Suppressor macrophage (primary cell): Measurements from ENCODE around the gene PEAK3.

Experiments
- DNase-seq, 4 experiments: peaks; one replicate each; pipeline ENCODE4 v3.0.0-alpha.2; 2020 to 2022

PEAK3 gene

GRCh38 chr19:2236314-2237050 lies 45.5 kb downstream of the PEAK3 start, which contains the start of the genes PLEKHJ1 and SF3A2:
TSS of gene PLEKHJ1 (minus strand) at chr19:2236329. CDS start at chr19:2236248, 81 bp downstream.
TSS of gene SF3A2 (plus strand) at chr19:2236824. CDS start at chr19:2243419, 6,595 bp downstream.
- peak; percentile 99 for DNase-seq

- DNase-seq = no peak
Observed at GRCh38 chr19:2236064-2236313, 46.0 kb downstream of the PEAK3 start.

GRCh38 chr19:2235381-2236063 lies 46.5 kb downstream of the PEAK3 start:
- peak in 3 of 4 experiments; percentile 41 to 57 (median 43) for DNase-seq

GRCh38 chr19:2234996-2235380 lies 47.0 kb downstream of the PEAK3 start:
- peak in 2 of 4 experiments; percentile 42 to 46 for DNase-seq

GRCh38 chr19:2233601-2234280 lies 48.2 kb downstream of the PEAK3 start:
- no peak for DNase-seq

GRCh38 chr19:2232286-2233151 lies 49.5 kb downstream of the PEAK3 start:
- DNase-seq = no peak

- peak in 3 of 4 experiments; percentile 36 to 47 (median 38) for DNase-seq
Observed at GRCh38 chr19:2231621-2232221, 50.3 kb downstream of the PEAK3 start.

GRCh38 chr19:2230807-2231533 lies 51.0 kb downstream of the PEAK3 start:
- DNase-seq = no peak

GRCh38 chr19:2230033-2230531 lies 51.9 kb downstream of the PEAK3 start:
- no peak for DNase-seq

GRCh38 chr19:2229103-2230032 lies 52.6 kb downstream of the PEAK3 start:
- DNase-seq = no peak

- DNase-seq = no peak
Observed at GRCh38 chr19:2228157-2229030, 53.6 kb downstream of the PEAK3 start.

- peak in 3 of 4 experiments; percentile 60 to 74 (median 71) for DNase-seq
Observed at GRCh38 chr19:2227415-2228156, 54.4 kb downstream of the PEAK3 start.

GRCh38 chr19:2226840-2227360 lies 55.1 kb downstream of the PEAK3 start:
- no peak for DNase-seq

GRCh38 chr19:2226051-2226839 lies 55.7 kb downstream of the PEAK3 start:
- DNase-seq = no peak

GRCh38 chr19:2225415-2226050 lies 56.4 kb downstream of the PEAK3 start:
- DNase-seq = no peak

- no peak for DNase-seq
Observed at GRCh38 chr19:2224754-2225349, 57.1 kb downstream of the PEAK3 start.
